ENCODE measurements around the gene USP13. TPM values are rescaled to one million over a fixed set of nuclear protein-coding genes. Genes with fewer than 3 reads are reported as not detected.

Gene USP13
- total and polyA plus RNA-seq, 2 of the 13 experiments (the other 11 are each of a cell fraction or from before 2014, with no cell fraction given): 15.9 to 36.7 TPM

GRCh38 chr3:179739816-179740594 lies 87.2 kb downstream of the USP13 start (continued):
- TF ChIP-seq FOXK1 (CRISPR knock-in tag; IDR thresholded peaks at IDR 0.05; ENCODE audit: borderline replicate concordance, low read depth) (peak; percentile 94), MAFK (conservative IDR thresholded peaks at IDR 0.05 in 1 of 2, IDR thresholded peaks at IDR 0.05 in 1 of 2; ENCODE audit: low read length in 2 of 2) (no peak), SNRNP70 (IDR thresholded peaks at IDR 0.05; ENCODE audit: low read depth, low read length) (no peak), ZNF44 (CRISPR knock-in tag; IDR thresholded peaks at IDR 0.05) (no peak), TCF12 (IDR thresholded peaks at IDR 0.05) (no peak), TCF12 (CRISPR knock-in tag; IDR thresholded peaks at IDR 0.05) (no peak), ZNF432 (CRISPR knock-in tag; IDR thresholded peaks at IDR 0.05; ENCODE audit: borderline replicate concordance) (no peak), TEAD3 (CRISPR knock-in tag; optimal IDR thresholded peaks at IDR 0.05; ENCODE audit: borderline replicate concordance) (peak; percentile 61), ZNF232 (CRISPR knock-in tag; IDR thresholded peaks at IDR 0.05; ENCODE audit: borderline replicate concordance) (peak; percentile 73; the same call in 1 of the 2 replicates), ZNF713 (CRISPR knock-in tag; IDR thresholded peaks at IDR 0.05) (no peak), NFE2 (CRISPR knock-in tag; IDR thresholded peaks at IDR 0.05) (no peak), SNAPC2 (CRISPR knock-in tag; IDR thresholded peaks at IDR 0.05) (no peak), ZNF30 (CRISPR knock-in tag; IDR thresholded peaks at IDR 0.05) (no peak), FOSL1 (CRISPR knock-in tag; IDR thresholded peaks at IDR 0.05; ENCODE audit: borderline replicate concordance) (peak; percentile 79), ZNF776 (CRISPR knock-in tag; IDR thresholded peaks at IDR 0.05) (no peak), ZSCAN31 (CRISPR knock-in tag; IDR thresholded peaks at IDR 0.05; ENCODE audit: low read depth) (peak; percentile 63; the same call in 1 of the 2 replicates), ZBTB10 (CRISPR knock-in tag; IDR thresholded peaks at IDR 0.05; ENCODE audit: borderline replicate concordance) (no peak), ESRRA (CRISPR knock-in tag; IDR thresholded peaks at IDR 0.05; ENCODE audit: low read depth) (peak; percentile 78; the same call in 1 of the 2 replicates), DNMT1 (CRISPR knock-in tag; IDR thresholded peaks at IDR 0.05) (no peak), MYNN (CRISPR knock-in tag; IDR thresholded peaks at IDR 0.05; ENCODE audit: low read depth) (no peak), ZBTB2 (CRISPR knock-in tag; IDR thresholded peaks at IDR 0.05; ENCODE audit: low read depth) (no peak), U2AF2 (IDR thresholded peaks at IDR 0.05; ENCODE audit: low read depth, low read length) (no peak), MEIS1 (CRISPR knock-in tag; IDR thresholded peaks at IDR 0.05; ENCODE audit: borderline replicate concordance) (peak; percentile 48; the same call in 1 of the 2 replicates)
- TF ChIP-seq, protein P1, sequence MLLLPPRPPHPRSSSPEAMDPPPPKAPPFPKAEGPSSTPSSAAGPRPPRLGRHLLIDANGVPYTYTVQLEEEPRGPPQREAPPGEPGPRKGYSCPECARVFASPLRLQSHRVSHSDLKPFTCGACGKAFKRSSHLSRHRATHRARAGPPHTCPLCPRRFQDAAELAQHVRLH (CRISPR knock-in tag; IDR thresholded peaks at IDR 0.05; ENCODE audit: borderline replicate concordance, low read depth): no peak
- TF ChIP-seq, protein P2, sequence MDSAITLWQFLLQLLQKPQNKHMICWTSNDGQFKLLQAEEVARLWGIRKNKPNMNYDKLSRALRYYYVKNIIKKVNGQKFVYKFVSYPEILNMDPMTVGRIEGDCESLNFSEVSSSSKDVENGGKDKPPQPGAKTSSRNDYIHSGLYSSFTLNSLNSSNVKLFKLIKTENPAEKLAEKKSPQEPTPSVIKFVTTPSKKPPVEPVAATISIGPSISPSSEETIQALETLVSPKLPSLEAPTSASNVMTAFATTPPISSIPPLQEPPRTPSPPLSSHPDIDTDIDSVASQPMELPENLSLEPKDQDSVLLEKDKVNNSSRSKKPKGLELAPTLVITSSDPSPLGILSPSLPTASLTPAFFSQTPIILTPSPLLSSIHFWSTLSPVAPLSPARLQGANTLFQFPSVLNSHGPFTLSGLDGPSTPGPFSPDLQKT (CRISPR knock-in tag; IDR thresholded peaks at IDR 0.05; ENCODE audit: borderline replicate concordance): no peak

Measured in HepG2 (cell line).